Astrocyte (in vitro differentiated cells and primary cell): ENCODE data around the gene CACNA1C. TPM values are rescaled to one million over a fixed set of nuclear protein-coding genes. Genes with fewer than 3 reads are reported as not detected.

Source experiments
- DNase-seq: peaks from one replicate; pipeline ENCODE4 v3.0.0-alpha.2; 2010; ENCODE audit warnings: low read depth
- FAIRE-seq: peaks from 2 replicates; lab custom pipeline; 2011; peaks lifted over from hg19 to GRCh38; lab: Jason Lieb, UNC
- H2AFZ ChIP-seq: 2 replicates; pipeline ENCODE4 v1.6.0; 2012; ENCODE audit warnings: low read depth, low read length, inconsistent platforms
- H3K27ac ChIP-seq: 2 replicates; pipeline ENCODE4 v1.5.1; 2011; ENCODE audit warnings: low read depth, low read length, inconsistent platforms
- H3K27me3 ChIP-seq: 2 replicates; pipeline ENCODE4 v1.6.0; 2011; ENCODE audit warnings: low read length, inconsistent platforms; ENCODE audit not compliant: insufficient read depth
- H3K36me3 ChIP-seq: 2 replicates; pipeline ENCODE4 v1.5.1; 2011; ENCODE audit warnings: low read length, inconsistent platforms; ENCODE audit not compliant: insufficient read depth
- H3K4me1 ChIP-seq: 2 replicates; pipeline ENCODE4 v1.5.1; 2011; ENCODE audit warnings: low read length, inconsistent platforms; ENCODE audit not compliant: insufficient read depth
- H3K4me2 ChIP-seq: 2 replicates; pipeline ENCODE4 v1.6.0; 2012; ENCODE audit warnings: low read length, inconsistent platforms
- H3K4me3 ChIP-seq: 2 replicates; pipeline ENCODE4 v1.5.1; 2011; ENCODE audit warnings: low read depth, mild to moderate bottlenecking, low read length, inconsistent platforms; ENCODE audit not compliant: insufficient read depth
- H3K79me2 ChIP-seq: 2 replicates; pipeline ENCODE4 v1.6.0; 2012; ENCODE audit warnings: mild to moderate bottlenecking, low read length, inconsistent platforms; ENCODE audit not compliant: insufficient read depth
- H3K9ac ChIP-seq: 2 replicates; pipeline ENCODE4 v1.6.0; 2012; ENCODE audit warnings: mild to moderate bottlenecking, low read length, inconsistent platforms
- H3K9me3 ChIP-seq: 2 replicates; pipeline ENCODE4 v1.5.1; 2012; ENCODE audit warnings: low read depth, mild to moderate bottlenecking, low read length, inconsistent platforms; ENCODE audit not compliant: insufficient read depth
- H4K20me1 ChIP-seq: 2 replicates; pipeline ENCODE4 v1.6.0; 2012; ENCODE audit warnings: low read length, inconsistent platforms; ENCODE audit not compliant: insufficient read depth
- H3K27ac Mint-ChIP-seq: one replicate; pipeline ENCODE4 v1.8.0; 2021; ENCODE audit warnings: mild to moderate bottlenecking, mixed read lengths; ENCODE audit not compliant: unreplicated experiment
- H3K27me3 Mint-ChIP-seq: one replicate; pipeline ENCODE4 v1.8.0; 2021; ENCODE audit warnings: low read depth, mixed read lengths; ENCODE audit not compliant: unreplicated experiment
- H3K36me3 Mint-ChIP-seq: one replicate; pipeline ENCODE4 v1.8.0; 2021; ENCODE audit warnings: low read depth, mixed read lengths; ENCODE audit not compliant: unreplicated experiment
- H3K4me1 Mint-ChIP-seq: one replicate; pipeline ENCODE4 v1.8.0; 2021; ENCODE audit warnings: low read depth, mixed read lengths; ENCODE audit not compliant: unreplicated experiment
- H3K4me3 Mint-ChIP-seq: one replicate; pipeline ENCODE4 v1.8.0; 2021; ENCODE audit warnings: mild to moderate bottlenecking, moderate library complexity, mixed read lengths; ENCODE audit not compliant: unreplicated experiment
- H3K9me3 Mint-ChIP-seq: one replicate; pipeline ENCODE4 v1.8.0; 2021; ENCODE audit warnings: mild to moderate bottlenecking, mixed read lengths; ENCODE audit not compliant: unreplicated experiment
- CTCF ChIP-seq: IDR thresholded peaks from 2 replicates; pipeline ENCODE4 v1.5.1; 2011; ENCODE audit warnings: low read depth, mild to moderate bottlenecking, inconsistent platforms, low read length, moderate library complexity; ENCODE audit not compliant: insufficient read depth
- EZH2 ChIP-seq: IDR thresholded peaks from 2 replicates; pipeline ENCODE4 v1.6.1; 2012; ENCODE audit warnings: mild to moderate bottlenecking, low read length, inconsistent platforms; ENCODE audit not compliant: insufficient read depth
- total RNA-seq: library from RNA; stranded (reverse); gene quantifications from 2 replicates; pipeline ENCODE4 v1.2.1, GENCODE V29; 2021

The CACNA1C gene
- total RNA-seq, 1 donor from 2014 or later: 2.1 TPM

DNA sequence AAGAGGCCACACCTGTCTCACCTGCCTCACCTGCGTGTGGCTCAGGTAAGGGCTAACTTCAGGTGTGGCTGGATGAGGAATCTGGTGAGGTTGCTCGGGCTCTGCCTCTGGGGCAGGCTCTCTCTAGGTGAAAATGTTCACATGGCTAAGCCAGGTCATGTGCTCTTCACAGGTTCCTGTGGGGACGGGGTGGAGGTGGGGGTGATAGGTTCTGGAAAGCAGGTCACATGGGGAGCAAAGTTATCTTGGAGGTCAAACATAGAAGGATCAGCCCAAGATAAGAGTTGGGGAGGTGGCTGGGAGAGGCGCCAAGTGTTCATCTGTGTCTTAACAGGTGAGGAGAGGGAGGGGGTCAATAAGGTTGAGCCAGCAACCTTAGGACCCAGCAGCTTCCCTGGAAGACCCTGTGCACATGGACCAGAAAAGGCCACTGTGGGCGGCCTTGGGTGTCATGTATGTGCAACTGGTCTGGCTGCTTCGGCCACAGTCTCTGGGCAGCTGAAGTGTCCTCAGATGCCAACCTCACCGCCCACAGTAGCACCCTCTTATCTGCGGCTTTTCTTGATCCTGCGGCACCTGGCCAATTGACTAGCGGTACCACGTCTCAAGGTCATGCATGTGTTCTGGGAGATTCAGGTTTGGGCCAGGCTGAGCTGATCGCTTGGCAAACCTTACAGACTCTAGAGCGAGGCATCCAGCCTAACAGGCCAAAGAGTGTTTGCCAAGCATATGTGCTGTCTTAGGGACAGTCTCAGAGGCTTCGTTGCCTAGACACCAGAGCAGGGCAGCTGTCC is 60.5 kb downstream of the CACNA1C start:
- FAIRE-seq: no peak
- Histone ChIP-seq H3K9me3 (no peaks in the 10 kb centered on the region), H4K20me1 (peaks cover 12% of the 10 kb centered on the region), H3K27ac (no peak overlapping the region), H3K4me2 (no peak overlapping the region), H3K36me3 (no peaks in the 10 kb centered on the region), H3K27me3 (no peaks in the 10 kb centered on the region), H3K4me3 (no peak overlapping the region), H3K79me2 (no peaks in the 10 kb centered on the region), H3K9ac (no peak overlapping the region), H3K4me1 (no peaks in the 10 kb centered on the region), H2AFZ (no peak overlapping the region)
- no peak for DNase-seq
- H3K4me3 Mint-ChIP-seq: no peak overlapping the region
- H3K27me3 Mint-ChIP-seq: peaks cover 21% of the 10 kb centered on the region
- no peak overlapping the region for H3K27ac Mint-ChIP-seq
- peaks cover 2% of the 10 kb centered on the region for H3K4me1 Mint-ChIP-seq
- H3K36me3 Mint-ChIP-seq: no peaks in the 10 kb centered on the region
- H3K9me3 Mint-ChIP-seq: peaks cover 1% of the 10 kb centered on the region
- no peak for TF ChIP-seq EZH2
- TF ChIP-seq CTCF: no peak

DNA sequence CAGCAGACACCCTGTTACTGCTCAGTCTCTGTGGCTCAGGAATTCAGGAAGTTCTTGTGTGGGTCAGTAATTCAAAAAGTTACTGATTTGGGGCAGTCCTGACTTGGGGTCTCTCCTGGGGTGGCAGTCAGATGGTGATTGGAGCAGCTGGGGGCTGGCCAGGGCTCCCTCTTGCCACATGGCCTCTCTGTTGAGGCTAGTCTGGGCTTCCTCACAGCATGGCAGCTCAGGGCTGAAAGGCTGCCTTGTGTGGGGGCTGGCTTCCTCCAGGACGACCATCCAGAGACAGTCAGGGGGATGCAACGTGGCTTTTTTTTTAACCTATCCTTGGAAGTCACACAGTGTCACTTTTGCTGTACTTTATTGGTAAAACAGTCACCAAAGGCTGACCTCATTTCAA is 61.3 kb downstream of the CACNA1C start:
- Histone ChIP-seq H3K27ac (no peak overlapping the region), H3K9me3 (no peaks in the 10 kb centered on the region), H3K27me3 (no peaks in the 10 kb centered on the region), H4K20me1 (peaks cover 7% of the 10 kb centered on the region), H3K79me2 (no peaks in the 10 kb centered on the region), H3K9ac (no peak overlapping the region), H3K4me3 (no peak overlapping the region), H3K4me2 (no peak overlapping the region), H2AFZ (no peak overlapping the region), H3K36me3 (no peaks in the 10 kb centered on the region), H3K4me1 (no peaks in the 10 kb centered on the region)
- Mint-ChIP-seq H3K27ac (no peak overlapping the region), H3K9me3 (peaks cover 1% of the 10 kb centered on the region), H3K4me1 (peaks cover 2% of the 10 kb centered on the region), H3K27me3 (peaks cover 21% of the 10 kb centered on the region), H3K36me3 (no peaks in the 10 kb centered on the region), H3K4me3 (no peak overlapping the region)
- FAIRE-seq (no peak), DNase-seq (no peak)
- TF ChIP-seq EZH2: no peak
- no peak for TF ChIP-seq CTCF
